ENCODE data around the gene C20orf173. TPM values are rescaled to one million over a fixed set of nuclear protein-coding genes. Genes with fewer than 3 reads are reported as not detected.

Gene C20orf173
- total and polyA plus RNA-seq, 2 of the 13 experiments (the other 11 are each of a cell fraction or from before 2014, with no cell fraction given), result not detected

GRCh38 chr20:35499271-35499670 is 30.2 kb downstream of the C20orf173 start (continued):
- TF ChIP-seq CBX5 (CRISPR knock-in tag; IDR thresholded peaks at IDR 0.05; ENCODE audit: borderline replicate concordance) (no peak), ZFP37 (CRISPR knock-in tag; IDR thresholded peaks at IDR 0.05; ENCODE audit: borderline replicate concordance) (no peak), AHDC1 (CRISPR knock-in tag; IDR thresholded peaks at IDR 0.05; ENCODE audit: borderline replicate concordance) (no peak), ZNF362 (CRISPR knock-in tag; IDR thresholded peaks at IDR 0.05; ENCODE audit: borderline replicate concordance) (no peak)

- Histone ChIP-seq H4K20me1 (ENCODE audit: insufficient read depth, low read length) (no peaks in the 10 kb centered on the region), H3K27me3 (ENCODE audit: control insufficient read depth in 1 of 2, insufficient read depth in 2 of 2, low read length in 2 of 2) (no peaks in the 10 kb centered on the region), H2AFZ (ENCODE audit: low read length) (no peak overlapping the region), H3K79me2 (ENCODE audit: insufficient read depth, low read length) (no peaks in the 10 kb centered on the region), H3K27ac (ENCODE audit: extremely low read length, insufficient read depth, low read length) (no peak overlapping the region), H3K4me2 (ENCODE audit: low read depth, low read length) (no peak overlapping the region), H3K9ac (ENCODE audit: insufficient read depth, low read depth, low read length) (no peak overlapping the region), H3K36me3 (replicated peaks in 1 of 2; ENCODE audit: control insufficient read depth in 1 of 2, insufficient read depth in 2 of 2, low read length in 2 of 2) (peaks cover 77 to 97% of the 10 kb centered on the region in 2 experiments), H3K4me1 (ENCODE audit: insufficient read depth, low read length) (no peaks in the 10 kb centered on the region), H3K9me3 (ENCODE audit: low read length) (no peaks in the 10 kb centered on the region), H3K4me3 (replicated peaks in 1 of 3; ENCODE audit: insufficient read depth in 1 of 3, low read depth in 2 of 3, low read length in 3 of 3) (no peak overlapping the region)
- FAIRE-seq, result no peak
- ChIA-PET CTCF (ENCODE audit: low intra/inter-chr PET ratio, low total read pairs) (no interaction called here), POLR2A (no interaction called here)
- 99% methylated on average over 9 of the region's 9 CpGs for WGBS (ENCODE audit: low lambda C conversion rate)
- DNase-seq (ENCODE audit: low spot score), result no peak
- no peak for ATAC-seq
- intact Hi-C loops (cut with micrococcal nuclease; ENCODE audit: unreplicated experiment) (no loop called here), in situ Hi-C loops (cut with HindIII; ENCODE audit: extremely low pct_ligation_motif_present, low pct_unique_long_range_greater_than_20kb) (no loop called here)
- BruUV-seq (replicated peaks), result no TSS peak
- 0 out of 2 replicates have a peak, but pooled peaks have one; percentile 53 for TF ChIP-seq NRL (CRISPR knock-in tag; IDR thresholded peaks at IDR 0.05; ENCODE audit: borderline replicate concordance)
- 0 out of 2 replicates have a peak, but pooled peaks have one; percentile 41 for TF ChIP-seq DZIP1 (CRISPR knock-in tag; IDR thresholded peaks at IDR 0.05)
- peak; percentile 43 for TF ChIP-seq AGO2 (optimal IDR thresholded peaks at IDR 0.05; ENCODE audit: low read depth, low read length)
- 0 out of 2 replicates have a peak, but pooled peaks have one; percentile 31 for TF ChIP-seq ZNF280B (CRISPR knock-in tag; IDR thresholded peaks at IDR 0.05; ENCODE audit: borderline replicate concordance)
- TF ChIP-seq ZNF530 (CRISPR knock-in tag; IDR thresholded peaks at IDR 0.05; ENCODE audit: low read depth), result no peak
These were observed 31.7 kb downstream of the C20orf173 start for GRCh38 chr20:35497780-35498189.
